GM18520 (cell line): ENCODE measurements around the gene HSPA12B.

Experiments
- ATAC-seq: cut with Tn5 transposase; IDR thresholded peaks from one replicate; pipeline ENCODE4 v1.9.1; 2021; ENCODE audit not compliant: unreplicated experiment

Gene HSPA12B, protein sequence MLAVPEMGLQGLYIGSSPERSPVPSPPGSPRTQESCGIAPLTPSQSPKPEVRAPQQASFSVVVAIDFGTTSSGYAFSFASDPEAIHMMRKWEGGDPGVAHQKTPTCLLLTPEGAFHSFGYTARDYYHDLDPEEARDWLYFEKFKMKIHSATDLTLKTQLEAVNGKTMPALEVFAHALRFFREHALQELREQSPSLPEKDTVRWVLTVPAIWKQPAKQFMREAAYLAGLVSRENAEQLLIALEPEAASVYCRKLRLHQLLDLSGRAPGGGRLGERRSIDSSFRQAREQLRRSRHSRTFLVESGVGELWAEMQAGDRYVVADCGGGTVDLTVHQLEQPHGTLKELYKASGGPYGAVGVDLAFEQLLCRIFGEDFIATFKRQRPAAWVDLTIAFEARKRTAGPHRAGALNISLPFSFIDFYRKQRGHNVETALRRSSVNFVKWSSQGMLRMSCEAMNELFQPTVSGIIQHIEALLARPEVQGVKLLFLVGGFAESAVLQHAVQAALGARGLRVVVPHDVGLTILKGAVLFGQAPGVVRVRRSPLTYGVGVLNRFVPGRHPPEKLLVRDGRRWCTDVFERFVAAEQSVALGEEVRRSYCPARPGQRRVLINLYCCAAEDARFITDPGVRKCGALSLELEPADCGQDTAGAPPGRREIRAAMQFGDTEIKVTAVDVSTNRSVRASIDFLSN

DNA sequence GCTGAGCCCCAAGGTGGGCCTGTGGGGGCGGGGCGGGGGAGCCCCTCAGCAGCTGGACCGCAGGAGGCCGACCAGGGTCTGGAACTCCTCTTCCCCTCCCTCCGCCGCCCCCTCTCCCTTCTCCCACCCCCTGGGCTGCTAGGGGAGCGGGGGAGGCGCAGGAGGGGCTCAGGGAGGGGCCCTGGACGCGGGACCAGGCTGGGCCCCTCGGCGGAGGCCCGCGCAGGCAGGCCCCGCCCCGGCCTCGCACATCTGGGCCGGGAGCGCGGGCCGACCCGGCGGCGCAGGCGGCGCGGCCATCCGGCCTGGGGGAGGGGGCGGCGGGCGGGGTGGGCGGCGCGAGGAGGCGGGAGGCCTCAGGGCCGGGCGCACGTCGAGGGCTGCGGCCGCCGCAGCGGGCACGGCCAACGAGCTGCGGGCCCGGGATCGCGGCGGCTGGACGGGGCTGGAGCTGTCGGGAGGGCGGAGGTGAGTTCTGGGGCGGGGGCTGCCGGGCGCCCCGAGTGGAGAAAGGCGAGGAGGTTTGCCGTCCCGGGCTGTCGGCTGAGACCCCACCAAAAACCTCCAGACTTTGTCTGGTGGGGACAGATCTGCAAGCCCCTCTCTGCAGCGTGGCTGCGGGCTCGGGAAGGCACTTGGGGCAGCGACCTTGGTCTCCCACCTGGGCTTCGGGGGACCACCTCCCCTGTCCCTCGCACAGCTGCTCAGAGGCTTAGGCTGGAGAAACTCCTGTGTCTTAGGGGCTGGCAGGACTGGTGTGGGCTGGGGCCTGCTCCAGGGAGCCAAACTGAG, at the start of gene HSPA12B:
Gene HSPA12B (plus strand): TSS at position 359 of the 792 bp plus-strand sequence. CDS start 5,990 bp downstream, outside the sequence.
- no peak for ATAC-seq

- ATAC-seq, result no peak
Observed at GRCh38 chr20:3685341-3685740, 47.1 kb upstream of the HSPA12B start.

- no peak for ATAC-seq
Observed at GRCh38 chr20:3686421-3686820, 46.1 kb upstream of the HSPA12B start.

DNA sequence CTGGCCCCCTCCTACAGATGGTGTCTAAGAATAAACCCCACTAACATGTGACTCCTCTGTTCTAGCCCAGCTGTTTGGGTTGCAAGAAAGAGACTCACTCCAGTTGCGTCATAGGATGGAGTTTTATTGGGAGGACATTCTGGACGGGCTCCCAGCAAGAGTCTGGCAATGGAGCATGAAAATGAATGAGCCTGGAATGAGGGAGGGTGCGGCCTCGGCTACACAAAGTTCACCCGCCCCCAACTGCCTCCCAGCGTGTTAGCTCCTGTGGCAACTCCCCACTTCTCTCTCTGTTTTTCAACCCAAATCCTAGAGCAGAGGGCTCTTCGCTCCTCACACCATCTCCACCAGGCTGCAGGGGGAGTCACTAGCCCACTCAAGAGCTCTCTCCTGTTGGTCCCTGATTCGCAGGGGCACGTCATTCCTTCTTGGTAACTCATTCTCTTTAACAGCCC, 45.6 kb upstream of the HSPA12B start:
- no peak for ATAC-seq

- no peak for ATAC-seq
Observed at GRCh38 chr20:3687655-3688054, 44.8 kb upstream of the HSPA12B start.

DNA sequence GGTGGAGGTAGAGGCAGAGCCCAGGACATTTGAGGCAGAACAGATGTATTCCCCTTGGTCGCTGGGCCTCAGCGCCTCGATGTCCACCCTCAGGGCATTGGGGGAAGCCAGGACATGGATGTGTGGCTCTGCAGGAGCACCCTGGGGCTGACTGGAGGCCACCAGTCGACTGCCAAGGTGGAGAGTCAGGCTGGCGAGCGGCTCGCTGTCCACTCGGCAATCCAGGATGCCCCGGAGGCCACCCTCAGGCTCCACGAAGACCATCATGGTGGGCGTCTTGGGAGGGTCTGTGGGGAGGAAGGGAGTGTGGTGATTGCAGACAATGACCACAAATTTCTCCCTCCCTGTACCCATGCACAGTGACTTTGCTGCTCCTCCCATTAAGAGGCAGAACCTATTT, 42.5 kb upstream of the HSPA12B start:
- ATAC-seq, result no peak

GRCh38 chr20:3690413-3690812, 42.1 kb upstream of the HSPA12B start:
- no peak for ATAC-seq

- ATAC-seq, result no peak
Observed at GRCh38 chr20:3691306-3691705, 41.2 kb upstream of the HSPA12B start.

DNA sequence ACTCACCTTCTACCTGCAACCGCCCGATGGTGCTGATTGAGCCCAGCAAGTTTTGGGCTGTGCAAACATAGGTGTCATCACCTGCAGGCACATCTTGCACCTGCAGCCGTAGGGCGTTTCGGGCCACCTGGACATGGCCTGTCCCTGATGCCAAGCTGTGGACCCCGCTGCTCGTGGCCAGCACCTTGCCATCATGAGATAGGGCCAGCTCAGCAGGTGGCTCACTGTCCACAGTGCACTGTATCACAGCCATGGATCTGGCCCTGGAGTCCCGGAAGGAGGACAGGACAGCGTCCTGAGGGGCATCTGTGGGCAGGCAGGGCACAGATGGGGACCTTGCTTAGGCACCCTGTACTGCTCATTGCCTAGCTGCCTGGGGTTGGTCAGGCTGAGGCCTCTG, 40.6 kb upstream of the HSPA12B start:
- ATAC-seq, result no peak

DNA sequence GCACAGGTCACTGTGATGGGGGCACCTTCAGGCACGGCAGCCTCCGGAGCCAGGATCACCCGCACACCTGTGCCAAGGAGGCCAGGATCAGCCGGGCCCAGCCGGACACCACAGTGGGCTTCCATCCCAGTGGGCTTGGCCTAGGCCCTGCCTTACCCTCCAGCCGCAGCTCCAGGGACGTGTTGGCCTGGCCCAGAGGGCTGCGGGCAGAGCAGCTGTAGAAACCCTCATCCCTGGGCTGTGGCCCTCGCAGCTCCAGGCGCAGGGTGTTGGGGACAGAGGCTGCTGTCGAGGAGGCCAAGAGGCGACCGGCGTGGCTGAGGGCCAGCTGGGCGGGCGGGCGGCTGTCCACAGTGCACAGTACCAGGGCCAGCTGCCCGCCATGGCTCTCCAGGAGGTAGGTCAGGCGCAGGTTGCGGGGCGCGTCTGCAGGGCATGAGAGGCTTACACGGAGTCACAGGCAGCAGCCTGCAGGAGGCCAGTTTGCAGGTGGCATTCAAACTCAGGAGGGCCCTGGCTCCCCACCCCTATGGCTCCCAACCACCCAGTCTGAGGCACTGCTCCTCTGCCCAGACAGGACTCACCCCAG, 39.7 kb upstream of the HSPA12B start:
- ATAC-seq, result no peak

DNA sequence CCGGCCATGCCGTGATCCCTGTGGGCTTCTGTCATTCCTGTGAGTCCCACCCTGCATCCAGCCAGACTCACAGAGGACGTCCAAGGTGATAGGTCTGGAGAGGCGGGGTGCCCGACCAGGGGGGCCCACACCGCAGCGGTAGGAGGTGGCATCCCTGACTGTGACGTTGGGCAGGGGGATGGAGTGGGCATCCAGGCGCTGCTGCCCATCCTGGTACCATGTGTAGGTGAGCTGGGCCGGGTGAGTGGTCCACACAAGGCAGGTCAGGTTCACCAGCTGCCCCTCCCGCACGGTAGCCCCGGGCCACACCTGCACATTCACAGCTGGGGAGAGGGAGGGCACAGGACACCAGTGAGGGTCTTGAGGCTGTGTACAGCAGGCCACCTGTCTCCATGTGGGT, 39.1 kb upstream of the HSPA12B start:
- no peak for ATAC-seq

GRCh38 chr20:3694864-3695263, 37.6 kb upstream of the HSPA12B start:
- no peak for ATAC-seq

DNA sequence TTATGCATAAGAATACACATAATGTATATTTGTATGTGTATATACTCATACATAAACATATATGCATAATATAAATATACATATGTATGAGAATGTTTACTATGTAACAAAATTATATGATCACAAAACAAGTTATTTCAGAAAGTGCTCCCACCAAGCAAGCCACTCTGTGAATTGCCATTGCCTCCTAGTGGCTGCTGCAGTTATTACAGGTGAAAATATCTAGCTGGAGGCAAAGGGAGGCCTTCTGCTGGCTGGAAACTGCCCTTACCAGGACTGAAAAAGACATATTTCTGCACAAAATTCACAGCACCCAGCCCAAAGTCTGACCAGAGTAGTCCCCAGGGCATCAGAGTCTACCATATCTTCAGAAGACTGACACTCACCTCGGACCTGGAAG, 36.3 kb upstream of the HSPA12B start:
- no peak for ATAC-seq

- no peak for ATAC-seq
Observed at GRCh38 chr20:3696745-3697587, 35.5 kb upstream of the HSPA12B start.

DNA sequence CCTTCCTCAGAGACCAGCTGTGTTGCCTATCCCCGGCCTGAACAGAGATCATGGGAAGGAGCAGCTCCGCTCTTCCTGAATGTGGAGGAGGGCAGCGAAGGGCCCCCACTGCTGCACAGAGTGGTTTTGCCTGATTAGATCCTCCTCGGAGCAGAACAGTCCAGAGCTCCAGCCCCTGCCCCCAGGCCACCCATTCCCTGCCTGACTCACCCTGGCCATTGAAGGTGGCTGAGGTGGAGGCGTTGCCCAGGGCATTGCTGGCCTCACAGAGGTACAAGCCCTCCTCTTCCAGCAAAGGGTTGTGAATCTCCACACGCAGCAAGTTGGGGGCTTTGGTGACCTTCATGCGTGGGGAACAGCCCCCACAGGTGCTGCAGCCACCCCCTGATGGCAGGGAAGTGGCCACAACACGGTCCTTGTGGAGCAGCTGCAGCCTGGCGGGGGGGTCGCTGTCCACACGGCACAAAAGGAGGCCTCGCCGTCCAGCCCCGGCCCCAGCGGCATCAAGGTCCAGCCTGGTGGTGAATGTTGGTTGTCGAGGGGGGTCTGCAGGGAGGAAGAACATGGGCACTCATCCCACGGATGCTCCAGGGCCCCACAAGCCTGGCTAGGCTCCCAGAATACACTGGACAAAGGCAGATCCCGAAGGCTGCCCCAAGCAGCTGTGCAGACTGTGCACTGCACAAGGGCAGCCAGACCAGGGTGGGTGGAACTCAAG, 34.7 kb upstream of the HSPA12B start:
- ATAC-seq, result no peak

GRCh38 chr20:3698591-3699001, 33.9 kb upstream of the HSPA12B start:
- ATAC-seq, result no peak

DNA sequence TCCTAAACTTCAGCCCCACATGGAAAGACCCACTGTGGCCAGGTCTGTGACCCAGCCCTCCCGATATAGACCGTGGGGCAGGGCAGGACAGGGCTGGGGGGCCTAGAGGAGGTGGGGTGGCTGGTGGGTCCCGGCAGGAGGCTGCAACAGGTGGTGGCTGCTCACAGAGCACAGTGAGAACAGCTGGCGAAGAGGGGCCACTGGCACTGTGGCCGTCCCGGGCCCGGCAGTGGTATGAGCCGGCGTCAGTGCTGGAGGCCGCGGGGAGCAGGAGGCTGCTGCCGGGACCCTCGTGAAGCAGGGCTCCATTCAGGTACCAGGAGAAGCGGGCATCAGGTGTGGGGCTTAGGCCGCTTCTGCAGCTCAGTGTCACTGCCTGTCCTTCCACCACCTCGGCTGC, 33.4 kb upstream of the HSPA12B start:
- no peak for ATAC-seq

GRCh38 chr20:3701061-3701998, 31.2 kb upstream of the HSPA12B start:
- ATAC-seq, result no peak
